SH-SY5Y (cell line): ENCODE measurements around the gene EXOSC2.

ENCODE experiments used
- GATA2 ChIP-seq: IDR thresholded peaks from 2 replicates; pipeline ENCODE4 v1.6.1; 2011; ENCODE audit warnings: mild to moderate bottlenecking, low read depth, low read length
- GATA3 ChIP-seq: IDR thresholded peaks from 2 replicates; pipeline ENCODE4 v1.6.1; 2011; ENCODE audit warnings: low read depth, mild to moderate bottlenecking, low read length, moderate library complexity

Gene EXOSC2

GRCh38 chr9:130680836-130681768 lies 12.5 kb upstream of the EXOSC2 start:
- no peak for TF ChIP-seq GATA2
- no peak for TF ChIP-seq GATA3

GRCh38 chr9:130681769-130682420 lies 11.7 kb upstream of the EXOSC2 start:
- TF ChIP-seq GATA3, result no peak
- no peak for TF ChIP-seq GATA2

- TF ChIP-seq GATA3 (no peak), GATA2 (no peak)
These were observed 11.0 kb upstream of the EXOSC2 start for GRCh38 chr9:130682421-130683121.

- no peak for TF ChIP-seq GATA3
- TF ChIP-seq GATA2, result no peak
These were observed 8.5 kb upstream of the EXOSC2 start for GRCh38 chr9:130685104-130685503.

GRCh38 chr9:130687615-130688014 lies 6.0 kb upstream of the EXOSC2 start:
- TF ChIP-seq GATA3, result no peak
- no peak for TF ChIP-seq GATA2

GRCh38 chr9:130688072-130688471 lies 5.5 kb upstream of the EXOSC2 start:
- no peak for TF ChIP-seq GATA3
- TF ChIP-seq GATA2, result no peak

GRCh38 chr9:130689572-130689936 lies 4.0 kb upstream of the EXOSC2 start:
- no peak for TF ChIP-seq GATA3
- no peak for TF ChIP-seq GATA2

- no peak for TF ChIP-seq GATA3
- peak; percentile 80 for TF ChIP-seq GATA2
These were observed 3.5 kb upstream of the EXOSC2 start for GRCh38 chr9:130689937-130690700.

GRCh38 chr9:130692321-130692720 lies 1.3 kb upstream of the EXOSC2 start:
- no peak for TF ChIP-seq GATA3

- TF ChIP-seq GATA3, result no peak
- TF ChIP-seq GATA2, result no peak
These were observed 517 bp upstream of the EXOSC2 start for GRCh38 chr9:130693101-130693425.

- no peak for TF ChIP-seq GATA3
- TF ChIP-seq GATA2, result no peak
These were observed 625 bp downstream of the EXOSC2 start for GRCh38 chr9:130694205-130694604.

GRCh38 chr9:130696139-130696650 lies 2.6 kb downstream of the EXOSC2 start:
- no peak for TF ChIP-seq GATA3
- TF ChIP-seq GATA2, result no peak

- no peak for TF ChIP-seq GATA2
- TF ChIP-seq GATA3, result no peak
These were observed 3.4 kb downstream of the EXOSC2 start for GRCh38 chr9:130696996-130697395.

GRCh38 chr9:130698514-130698913 lies 4.9 kb downstream of the EXOSC2 start:
- TF ChIP-seq GATA3, result no peak

GRCh38 chr9:130699047-130699446 lies 5.5 kb downstream of the EXOSC2 start:
- TF ChIP-seq GATA3 (no peak), GATA2 (no peak)
